Femur (tissue), 1 donor: ENCODE results near the gene NFKB2.

ENCODE experiments used
- DNase-seq: peaks from one replicate; pipeline ENCODE4 v3.0.0-alpha.2; 2017

The NFKB2 gene

DNA sequence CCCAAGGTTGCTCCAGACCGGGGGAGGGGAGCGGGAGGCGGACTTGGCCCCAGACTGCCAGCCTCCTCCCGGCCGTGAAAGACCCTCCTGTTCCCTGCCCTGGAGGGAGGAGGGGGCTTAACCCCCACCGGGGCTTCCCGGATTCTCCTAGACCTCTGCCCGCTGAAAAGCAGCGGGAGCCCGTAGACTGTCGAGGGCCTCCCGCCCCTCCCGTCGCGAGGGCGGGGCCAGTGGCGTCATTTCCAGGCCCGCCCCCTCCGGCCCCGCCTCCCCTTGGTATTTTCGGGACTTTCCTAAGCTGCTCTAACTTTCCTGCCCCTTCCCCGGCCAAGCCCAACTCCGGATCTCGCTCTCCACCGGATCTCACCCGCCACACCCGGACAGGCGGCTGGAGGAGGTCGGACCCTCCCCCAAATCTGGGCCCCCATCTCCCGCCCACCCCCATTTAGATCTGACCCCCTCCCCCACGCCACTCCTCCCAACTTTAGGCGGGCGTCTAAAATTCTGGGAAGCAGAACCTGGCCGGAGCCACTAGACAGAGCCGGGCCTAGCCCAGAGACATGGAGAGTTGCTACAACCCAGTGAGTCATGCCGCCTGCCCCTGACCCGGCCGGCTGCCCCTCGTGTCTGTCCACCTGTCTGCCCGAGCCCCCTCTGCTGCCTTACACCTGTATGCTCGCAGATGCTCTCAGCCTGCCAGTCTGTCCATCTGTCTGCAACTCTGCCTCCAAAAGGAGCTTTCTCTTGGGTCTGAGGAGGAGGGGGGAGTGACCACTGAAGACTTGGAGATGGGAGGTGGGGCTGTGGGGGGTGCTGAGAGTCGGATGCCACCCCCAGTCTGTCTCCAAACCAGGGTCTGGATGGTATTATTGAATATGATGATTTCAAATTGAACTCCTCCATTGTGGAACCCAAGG, at the start of gene NFKB2:
NFKB2 (plus strand) TSS at position 306 of the 917 bp plus-strand sequence; CDS start at position 561, 255 bp downstream.
- DNase-seq = peak; percentile 95

DNA sequence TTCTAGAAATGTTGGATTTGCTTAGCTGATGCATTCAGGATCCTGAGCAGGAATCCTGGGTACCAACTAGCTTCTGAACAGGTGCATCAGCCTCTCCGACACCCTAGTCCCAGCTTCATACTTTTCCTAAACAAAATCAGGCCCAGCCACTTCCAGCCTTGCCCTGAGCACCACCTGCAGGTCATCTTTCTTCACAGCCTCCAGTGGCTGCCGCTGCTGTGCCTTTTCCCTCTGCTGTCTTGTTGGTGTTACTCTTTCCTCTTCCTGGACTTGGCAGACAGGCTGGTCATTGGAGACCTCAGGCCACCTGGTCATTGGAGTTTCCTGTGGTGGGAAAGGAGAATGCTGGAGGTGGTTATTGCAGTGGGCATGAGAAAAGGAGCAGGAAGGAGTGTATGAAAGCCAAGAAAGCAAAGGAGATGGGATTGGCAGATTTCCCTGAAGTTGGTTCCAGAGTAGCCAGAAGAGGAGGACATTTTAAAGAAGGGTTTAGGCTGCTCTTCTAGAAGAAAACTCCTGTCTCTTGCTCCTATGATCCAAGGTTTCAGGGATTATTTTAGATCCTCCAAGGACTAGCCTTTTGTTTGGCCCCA, 48.2 kb upstream of the NFKB2 start:
- DNase-seq = peak; percentile 69

DNA sequence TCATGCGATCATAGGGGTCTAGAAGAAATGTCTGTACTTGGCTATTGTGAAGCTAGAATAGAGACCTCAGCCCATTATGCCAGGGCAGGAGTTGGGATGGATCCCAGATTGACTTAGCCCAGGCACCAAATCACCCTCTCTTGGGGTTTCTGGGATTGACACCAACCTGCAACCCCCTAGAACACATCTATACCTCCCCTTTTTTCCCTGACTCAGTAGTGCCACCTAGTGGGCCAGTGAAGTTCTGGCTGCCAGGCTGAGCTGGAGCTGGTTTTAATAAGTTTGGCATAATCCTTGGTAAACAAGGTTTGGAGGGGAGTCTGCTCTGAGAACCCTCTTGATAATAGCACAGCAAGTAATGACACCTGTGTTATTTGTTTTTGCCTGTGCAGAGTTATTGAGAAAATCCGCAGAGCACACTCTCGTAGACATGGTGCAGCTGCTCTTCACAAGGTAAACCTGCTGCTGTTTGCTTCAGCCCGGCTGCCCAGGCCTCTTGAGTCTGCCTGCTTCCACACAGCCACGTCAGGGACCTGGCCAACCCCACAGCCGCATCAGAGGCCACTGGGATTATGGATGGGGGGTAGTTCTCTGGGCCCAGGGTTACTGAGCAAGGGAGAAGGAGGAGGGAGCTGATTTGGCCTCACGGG, 43.3 kb upstream of the NFKB2 start:
- DNase-seq = peak; percentile 65

DNA sequence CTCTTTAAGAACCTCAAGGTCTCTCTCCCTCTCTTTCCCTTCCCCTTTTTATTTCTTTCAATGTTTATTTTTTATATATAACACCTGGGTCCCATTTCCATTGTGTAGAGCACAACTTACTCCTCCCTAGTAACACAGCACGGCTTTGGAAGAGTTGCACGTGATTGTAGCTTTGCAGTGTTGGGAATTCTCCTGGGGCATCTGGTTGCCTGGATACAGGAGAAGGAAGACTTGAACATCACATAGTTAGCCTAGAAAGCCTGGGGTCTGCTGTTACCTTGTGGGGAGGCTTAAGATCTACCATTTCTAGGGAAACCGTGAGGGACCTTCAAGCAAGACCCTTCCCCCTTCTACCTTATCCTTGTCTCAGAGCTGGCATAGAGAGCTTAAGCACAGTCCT, 41.1 kb upstream of the NFKB2 start:
- DNase-seq = no peak

DNA sequence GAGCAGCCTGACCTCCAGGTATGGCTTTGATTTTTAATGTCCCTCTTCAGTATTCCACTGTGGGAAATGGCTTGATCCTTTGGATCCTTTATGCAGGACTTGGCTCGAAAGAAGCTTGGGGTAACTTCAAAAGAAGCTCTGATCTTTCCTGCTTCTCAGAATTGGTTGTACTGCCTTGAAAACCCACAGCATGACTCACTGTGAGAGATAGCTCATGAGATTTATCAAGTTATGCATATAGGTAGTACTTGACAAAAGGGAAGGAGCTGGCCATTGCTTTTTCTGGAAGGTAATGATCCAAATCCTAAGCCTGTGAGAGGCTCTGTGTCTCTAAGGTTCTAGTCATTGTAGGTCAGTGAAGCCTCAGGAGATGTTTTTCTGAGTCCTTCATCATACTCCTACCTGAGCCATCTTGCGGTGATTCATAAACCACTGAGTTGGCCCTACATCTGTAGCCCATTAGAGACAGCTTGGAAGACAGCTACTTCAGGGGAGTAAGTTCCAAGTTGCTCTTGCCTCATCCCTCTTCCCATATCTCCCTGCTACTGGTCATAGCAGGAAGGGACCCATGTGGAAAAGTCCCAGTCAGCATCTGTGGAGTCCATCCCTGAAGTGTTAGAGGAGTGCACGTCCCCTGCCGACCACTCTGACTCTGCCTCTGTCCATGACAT, 36.7 kb upstream of the NFKB2 start:
- no peak for DNase-seq

DNA sequence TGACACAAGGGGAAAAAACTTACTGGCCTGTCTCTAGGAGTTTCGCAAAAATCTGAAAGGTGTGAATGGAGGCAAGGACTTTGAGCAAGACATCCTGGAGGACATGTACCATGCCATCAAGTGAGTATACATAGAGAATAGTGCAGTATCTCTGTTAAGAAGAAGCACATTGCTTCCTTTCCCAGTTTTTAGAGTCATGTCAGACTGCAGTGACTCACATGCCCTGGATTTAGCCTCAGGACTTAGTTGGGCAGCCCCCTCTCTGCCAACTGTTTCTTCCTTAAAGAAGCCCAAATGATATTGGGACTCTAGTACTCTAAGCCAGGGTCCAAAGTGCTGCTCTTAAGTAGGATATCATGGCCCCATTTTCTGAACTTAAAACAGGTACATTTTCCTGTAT, 28.1 kb upstream of the NFKB2 start:
- no peak for DNase-seq

DNA sequence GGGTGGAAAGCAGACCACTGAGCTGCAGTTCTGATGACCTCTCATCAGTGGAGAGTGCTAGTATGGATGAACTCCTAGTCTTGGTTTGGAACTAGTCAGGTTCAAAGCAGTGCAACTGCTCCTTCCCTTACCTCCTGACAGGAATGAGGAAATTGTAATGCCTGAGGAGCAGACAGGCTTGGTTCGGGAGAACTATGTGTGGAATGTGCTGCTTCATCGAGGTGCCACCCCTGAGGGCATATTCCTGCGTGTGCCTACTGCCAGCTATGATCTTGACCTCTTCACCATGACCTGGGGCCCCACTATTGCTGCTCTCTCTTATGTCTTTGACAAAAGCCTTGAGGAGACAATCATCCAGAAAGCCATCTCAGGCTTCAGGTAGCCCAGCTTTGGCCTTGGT, 27.4 kb upstream of the NFKB2 start:
- DNase-seq = no peak

DNA sequence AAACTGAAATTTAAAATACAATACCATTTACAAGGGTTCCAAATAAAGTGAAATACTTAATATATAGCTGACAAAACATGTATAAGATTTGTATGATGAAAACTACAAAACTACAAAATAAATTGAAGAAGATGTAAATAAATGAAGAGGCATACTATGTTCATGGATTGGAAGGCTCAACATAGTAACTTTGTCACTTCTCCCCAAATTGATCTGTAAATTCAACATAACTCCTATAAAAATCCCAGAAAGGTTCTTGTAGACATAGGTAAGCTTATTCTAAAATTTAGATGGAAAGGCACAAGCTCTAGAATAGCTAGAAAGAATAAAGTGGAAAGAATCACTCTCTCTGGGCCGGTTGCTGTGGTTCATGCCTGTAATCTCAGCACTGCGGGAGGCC, 24.2 kb upstream of the NFKB2 start:
- DNase-seq = no peak

DNA sequence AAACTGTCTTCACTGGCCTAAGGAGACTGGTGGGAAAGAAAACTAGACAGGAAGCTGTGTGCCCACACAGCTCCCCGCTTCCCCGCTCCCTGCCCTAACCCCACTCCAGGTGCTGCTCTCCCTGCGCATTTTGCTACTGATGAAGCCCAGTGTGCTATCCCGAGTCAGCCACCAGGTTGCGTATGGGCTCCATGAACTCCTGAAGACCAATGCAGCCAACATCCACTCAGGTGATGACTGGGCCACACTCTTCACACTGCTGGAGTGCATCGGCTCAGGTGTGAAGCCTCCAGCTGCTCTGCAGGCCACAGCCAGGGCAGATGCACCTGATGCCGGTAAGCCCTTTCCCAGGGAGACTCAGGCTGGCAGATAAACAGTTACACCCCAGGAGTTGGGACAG, 20.3 kb upstream of the NFKB2 start:
- DNase-seq = no peak

DNA sequence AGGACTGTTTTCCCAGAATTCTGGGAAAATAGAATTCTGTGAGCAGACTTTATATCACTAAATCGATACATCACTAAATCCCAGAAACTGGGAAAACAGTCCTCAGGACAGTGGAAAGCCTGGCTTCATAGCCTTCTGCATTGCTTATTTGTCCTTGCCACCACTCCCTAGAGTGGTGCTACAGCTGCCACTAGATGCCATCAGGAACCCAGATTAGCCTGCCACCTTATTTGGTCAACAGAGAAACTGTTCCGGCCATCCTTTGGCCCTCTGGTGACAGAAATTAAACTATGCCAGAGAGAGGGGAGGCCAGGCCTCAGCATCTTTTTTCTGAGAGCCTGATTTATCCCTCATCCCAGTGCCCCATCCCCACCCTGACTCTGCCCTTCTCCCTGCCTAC, 19.6 kb upstream of the NFKB2 start:
- DNase-seq = no peak

DNA sequence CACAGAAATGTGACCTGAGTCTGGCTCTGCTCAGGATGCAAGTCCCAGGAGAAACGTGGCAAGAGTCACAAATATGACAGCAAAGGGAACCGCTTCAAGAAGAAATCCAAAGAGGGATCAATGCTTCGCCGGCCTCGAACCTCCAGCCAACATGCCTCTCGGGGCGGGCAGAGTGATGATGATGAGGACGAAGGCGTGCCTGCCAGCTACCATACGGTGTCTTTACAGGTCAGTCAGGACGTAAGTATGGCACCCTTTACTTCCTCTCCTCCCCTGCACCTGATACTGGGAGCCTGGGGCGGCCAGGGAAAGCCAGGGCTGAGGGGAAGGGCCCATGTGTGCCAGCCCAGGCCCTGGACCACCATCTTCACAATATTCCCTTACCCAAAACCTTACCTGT, 18.6 kb upstream of the NFKB2 start:
- no peak for DNase-seq

DNA sequence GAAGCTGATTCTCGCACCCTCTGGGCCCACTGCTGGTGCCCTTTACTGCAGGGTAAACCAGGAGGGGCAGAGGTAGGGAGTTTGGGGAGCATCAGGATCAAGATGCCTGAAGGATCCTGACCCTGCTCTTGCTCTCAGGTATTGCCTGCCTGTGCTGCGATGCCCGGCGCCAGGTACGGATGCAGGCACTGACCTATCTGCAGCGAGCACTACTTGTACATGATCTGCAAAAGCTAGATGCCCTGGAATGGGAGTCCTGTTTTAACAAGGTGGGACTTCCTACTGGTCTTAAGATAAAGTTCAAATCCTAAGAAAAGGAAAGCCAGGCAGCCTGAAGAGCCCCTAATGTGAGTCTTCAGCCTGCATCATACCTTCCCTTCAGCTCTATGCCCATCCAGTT, 16.1 kb upstream of the NFKB2 start:
- no peak for DNase-seq

DNA sequence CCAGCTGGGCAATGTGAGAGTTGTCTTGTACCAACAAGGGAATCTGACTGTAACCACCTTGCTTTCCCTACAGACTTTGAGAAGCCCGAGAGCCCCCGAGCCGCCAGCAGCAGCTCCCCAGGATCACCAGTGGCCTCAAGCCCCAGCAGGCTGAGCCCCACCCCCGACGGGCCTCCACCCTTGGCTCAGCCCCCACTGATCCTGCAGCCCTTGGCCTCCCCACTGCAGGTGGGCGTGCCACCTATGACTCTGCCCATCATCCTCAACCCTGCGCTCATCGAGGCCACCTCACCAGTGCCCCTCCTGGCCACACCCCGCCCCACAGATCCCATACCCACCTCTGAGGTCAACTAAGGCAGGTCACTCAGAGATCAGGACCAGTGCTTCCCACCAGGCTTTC, 13.5 kb upstream of the NFKB2 start:
- no peak for DNase-seq

DNA sequence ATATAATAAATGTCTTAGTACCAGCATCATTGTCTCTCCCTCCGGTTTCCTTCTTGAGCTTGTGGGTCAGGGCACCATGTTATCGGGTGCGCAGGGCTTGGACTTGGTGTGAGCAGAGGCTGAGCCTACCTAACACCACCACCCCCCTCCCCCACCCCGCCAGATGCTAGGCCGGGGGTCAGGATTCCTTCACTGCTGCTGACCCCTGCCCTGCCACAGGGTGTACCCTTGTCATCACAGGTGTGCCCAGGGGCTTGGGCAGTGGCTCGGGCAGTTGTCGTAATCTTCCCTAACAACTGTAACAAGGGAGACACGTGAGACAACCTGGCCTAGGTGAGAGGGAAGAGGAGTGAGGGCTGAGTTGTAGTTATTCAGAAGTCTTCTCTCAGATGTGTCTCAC, 12.6 kb upstream of the NFKB2 start:
- DNase-seq = no peak

DNA sequence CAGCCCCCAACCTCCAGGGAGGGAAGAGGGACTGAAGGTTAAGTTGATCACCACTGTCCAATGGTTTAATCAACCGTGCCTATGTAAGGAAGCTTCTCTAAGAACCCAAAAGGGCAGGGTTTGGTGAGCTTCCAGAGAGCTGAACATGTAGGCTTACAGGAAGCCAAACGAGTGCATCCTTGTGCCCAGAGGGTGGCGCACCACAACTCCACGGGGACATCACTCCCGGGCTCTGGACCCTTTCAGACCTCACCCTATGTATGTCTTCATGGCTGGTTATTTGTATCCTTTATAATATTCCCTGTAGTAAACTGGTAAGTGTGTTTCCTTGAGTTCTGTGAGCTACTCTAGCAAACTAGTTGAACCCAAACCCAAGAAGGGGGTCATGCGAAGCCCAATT, 11.5 kb upstream of the NFKB2 start:
- DNase-seq = no peak

DNA sequence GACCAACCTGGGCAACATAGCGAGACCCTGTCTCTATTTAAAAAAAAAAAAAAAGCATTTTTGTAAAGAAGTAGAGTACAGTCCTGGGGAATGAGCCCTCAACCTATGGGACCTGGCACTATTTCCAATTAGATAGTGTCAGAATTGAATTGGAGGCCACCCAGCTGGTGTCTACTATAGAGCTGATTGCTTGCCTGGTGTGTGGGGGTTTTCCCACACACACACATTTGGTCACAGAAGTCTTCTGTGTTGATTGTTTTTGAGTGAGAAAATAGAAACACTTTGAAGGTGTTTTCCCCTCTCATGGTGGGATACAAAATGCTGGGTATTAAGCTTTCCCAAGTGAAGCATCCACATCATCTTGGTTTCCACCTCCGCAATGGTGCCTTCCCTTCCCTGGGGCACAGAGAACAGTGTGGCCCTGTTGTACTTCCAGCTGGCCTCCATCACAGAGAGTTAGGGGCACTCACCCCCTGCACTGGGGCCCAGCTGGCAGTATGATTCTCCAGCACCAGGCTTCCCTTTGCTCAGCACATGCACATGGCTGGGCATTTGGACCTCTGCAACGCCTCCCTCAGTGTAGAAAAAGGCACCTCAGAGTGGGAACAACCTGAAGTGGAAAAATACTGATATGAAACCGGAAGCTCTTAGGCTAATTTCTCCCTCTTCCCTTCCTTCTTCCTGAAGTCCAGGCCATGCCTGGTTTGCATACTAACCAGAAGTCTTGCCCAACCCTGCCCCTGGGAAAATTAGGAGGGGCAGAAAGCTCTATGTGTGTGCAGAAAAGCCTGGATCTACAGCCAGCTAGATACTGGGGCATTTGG, 10.7 kb upstream of the NFKB2 start:
- DNase-seq = no peak

DNA sequence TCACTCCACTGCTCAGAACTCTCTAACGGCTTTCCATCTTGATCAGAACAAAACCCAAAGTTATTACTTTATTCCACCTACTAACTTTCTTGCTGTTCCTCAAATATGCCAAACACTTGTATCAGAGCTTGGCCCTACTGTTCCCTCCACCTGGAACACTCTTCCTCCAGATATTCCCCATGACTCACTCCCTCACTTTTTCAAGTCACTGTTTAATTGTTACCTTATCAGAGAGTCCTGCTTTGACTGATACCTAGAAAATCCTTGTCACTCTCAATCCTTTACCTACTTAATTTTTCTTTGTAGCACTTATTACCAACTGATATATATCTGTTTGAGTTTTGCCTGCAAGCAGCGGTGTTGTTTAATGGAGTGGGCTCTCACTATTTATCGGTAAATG, 5.6 kb upstream of the NFKB2 start:
- no peak for DNase-seq

DNA sequence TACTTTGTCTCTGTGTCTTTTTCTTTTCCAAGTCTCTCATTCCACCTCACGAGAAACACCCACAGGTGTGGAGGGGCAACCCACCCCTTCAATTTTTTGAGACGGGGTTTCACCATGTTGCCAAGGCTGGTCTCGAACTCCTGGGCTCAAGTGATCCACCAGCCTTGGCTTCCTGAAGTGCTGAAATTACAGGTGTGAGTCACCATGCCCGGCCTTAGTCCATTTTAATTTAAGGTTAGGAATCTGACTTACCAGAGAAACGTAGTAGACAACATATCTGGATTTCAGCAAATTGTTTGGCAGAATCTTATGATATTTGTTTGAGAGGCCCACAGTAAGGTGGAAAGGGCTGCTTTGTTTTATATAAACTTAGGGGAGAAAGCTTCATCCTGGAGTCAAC, 3.2 kb upstream of the NFKB2 start:
- no peak for DNase-seq

DNA sequence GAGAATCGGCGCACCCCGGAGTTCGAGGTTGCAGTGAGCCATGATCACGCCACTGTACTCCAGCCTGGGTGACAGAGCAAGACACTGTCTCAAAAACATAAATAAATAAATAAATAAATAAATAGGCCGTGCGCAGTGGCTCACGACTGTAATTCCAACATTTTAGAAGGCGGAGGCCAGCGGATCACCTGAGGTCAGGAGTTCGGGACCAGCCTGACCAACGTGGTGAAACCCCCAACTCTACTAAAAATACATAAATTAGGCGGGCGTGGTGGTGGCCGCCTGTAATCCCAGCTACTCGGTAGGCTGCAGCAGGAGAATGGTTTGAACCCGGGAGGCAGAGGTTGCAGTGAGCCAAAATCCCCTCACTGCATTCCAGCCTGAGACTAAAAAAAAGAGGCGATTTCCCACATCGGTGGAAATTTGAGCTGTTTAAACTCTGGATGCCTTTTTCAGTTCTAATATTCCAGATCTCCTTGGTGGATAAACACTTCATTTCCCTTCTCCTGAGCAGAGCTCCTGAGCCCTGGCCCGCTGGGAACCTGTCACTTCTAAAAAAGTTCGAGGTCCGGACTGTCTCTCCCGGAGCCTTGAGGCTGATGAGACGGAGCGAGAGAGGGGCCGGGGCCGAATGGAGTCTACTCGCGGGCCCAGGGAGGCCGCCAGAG, 2.0 kb upstream of the NFKB2 start:
- DNase-seq = no peak

DNA sequence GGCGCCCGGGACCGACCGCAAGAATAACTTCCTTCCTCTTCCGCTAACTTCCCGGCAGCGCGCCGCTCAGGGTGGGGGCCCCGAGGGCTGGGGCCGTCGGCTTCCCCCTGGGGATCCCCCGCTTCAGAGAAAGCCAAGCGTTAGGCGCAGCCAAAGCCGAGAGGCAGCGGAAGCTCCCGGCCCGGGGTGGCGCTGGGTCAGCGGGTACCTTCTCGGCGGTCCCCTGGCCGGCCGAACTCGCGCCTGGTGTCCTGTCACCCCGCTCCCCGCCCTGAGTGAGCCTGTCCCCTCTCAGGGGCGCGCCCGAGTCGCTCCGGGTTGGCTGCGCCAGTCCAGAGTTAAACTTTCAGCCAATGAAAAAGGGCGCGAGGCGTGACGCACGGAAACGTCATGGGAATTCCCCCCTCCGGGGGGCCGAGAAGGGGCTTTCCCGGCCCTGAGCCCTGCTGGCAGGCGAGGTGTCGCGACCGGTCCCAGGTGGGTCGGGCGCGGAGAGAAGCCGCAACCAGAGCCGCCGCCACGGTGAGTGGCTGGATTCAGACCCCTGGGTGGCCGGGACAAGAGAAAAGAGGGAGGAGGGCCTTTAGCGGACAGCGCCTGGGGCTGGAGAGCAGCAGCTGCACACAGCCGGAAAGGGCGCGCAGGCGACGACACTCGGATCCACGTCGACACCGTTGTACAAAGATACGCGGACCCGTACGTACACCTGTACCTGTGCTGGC, 1.3 kb upstream of the NFKB2 start:
- DNase-seq = peak; percentile 95

DNA sequence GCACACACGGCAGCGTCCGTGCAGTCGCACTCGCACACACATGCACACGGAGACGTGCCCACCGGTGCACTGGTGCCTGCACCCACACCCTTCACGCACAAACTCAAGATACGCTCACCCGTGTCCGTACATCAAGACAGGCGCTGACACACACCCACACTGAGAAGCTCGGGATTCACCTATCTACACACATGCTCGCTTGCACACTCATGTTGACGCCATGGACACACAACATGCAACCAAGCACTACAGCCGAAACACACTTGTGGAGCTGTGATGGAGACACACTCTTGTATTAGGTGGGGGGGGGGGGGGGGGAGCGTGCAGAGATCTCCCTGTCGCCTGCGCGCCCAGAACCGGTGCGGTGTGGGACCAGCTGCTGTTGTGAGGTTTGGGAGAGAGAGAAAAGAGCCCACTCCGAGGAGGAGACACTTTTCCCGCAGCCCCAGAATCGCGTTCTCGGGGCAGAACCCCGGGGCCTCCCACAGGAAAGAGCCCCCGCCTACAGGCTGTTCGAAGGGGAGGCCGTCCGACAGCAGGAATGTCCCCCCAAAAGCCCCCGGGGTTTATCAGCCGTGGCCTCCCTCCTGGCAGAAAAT, 605 bp upstream of the NFKB2 start:
- DNase-seq = peak; percentile 59
